Heart left ventricle (tissue), 13 donors: ENCODE data around the gene TFIP11.
A peak's percentile ranks its signal among the peaks of the same experiment; 100 is the strongest.

Experiments used
- CTCF ChIP-seq, 12 donors: fragments of 200-600 bp; sonication (generic) in 4 of 12; IDR thresholded peaks; one replicate each; pipeline versions ENCODE4 v1.5.0 to v1.8.0; 2018 to 2022; ENCODE audit warnings: antibody characterized with exemption in 12 of 12, mild to moderate bottlenecking in 5 of 12
- POLR2A ChIP-seq, 2 donors: fragments of 450-650 bp; IDR thresholded peaks; one replicate each; pipeline ENCODE4 v1.6.1; 2017; ENCODE audit warnings: antibody characterized with exemption in 2 of 2, mild to moderate bottlenecking in 2 of 2, moderate library complexity in 2 of 2
- donor health status: ischemic (EF 13 %, LVEDD 7.1; RV severe dilation, severe dysfunction).
- donor health status: DM: no; HTN: yes; CAD: no.
- donor health status: DM: no; HTN: no; CAD: no.
- donor health status: ischemic (EF 25% LVEDD 6.9; RV normal size, moderate dysfunction).
- donor health status: ischemic (EF 25% LVEDD 5.7; RV mildly dilated, moderate dysfunction).
- donor health status: ischemic (EF 35%, LVEDD 5.7; RV mildly dilated, moderate dysfunction).
- donor health status: nonischemic (EF 11% LVEDD 7.7; RV severe dilation, severe dysfunction).
- donor health status: DM: yes; HTN: yes; CAD: no.
- donor health status: PGD.
- donor health status: ischemic (EF 29% LVEDD 5.4; RV normal size, mild dysfunction).
- donor health status: nonischemic (EF 23%, LVEDD 6.1; RV moderate dilation, normal function).

- TF ChIP-seq CTCF (IDR thresholded peaks at IDR 0.05) (no peak), POLR2A (IDR thresholded peaks at IDR 0.05) (peak; percentile 8 to 79)
These were observed 28.6 kb downstream of the TFIP11 start, which contains the start of the genes HPS4 and SRRD for GRCh38 chr22:26483439-26484359.
